Fibroblast of the aortic adventitia (primary cell): ENCODE measurements around the gene LAMA2. TPM values are rescaled to one million over a fixed set of nuclear protein-coding genes. Genes with fewer than 3 reads are reported as not detected.

ENCODE experiments used
- DNase-seq: peaks from one replicate; pipeline ENCODE4 v3.0.0-alpha.2; 2010; ENCODE audit warnings: low read depth
- H3K4me3 ChIP-seq: 2 replicates; pipeline ENCODE4 v1.5.1; 2011; ENCODE audit warnings: low read depth, mild to moderate bottlenecking, control low read depth, low read length, moderate library complexity
- total RNA-seq: library from RNA; depleted of rRNA; stranded (reverse); fragments of >200 nt; gene quantifications from 2 replicates; pipeline ENCODE4 v1.2.3, GENCODE V29; 2012; ENCODE audit warnings: low replicate concordance
- TF ChIP-seq, protein P1 (sequence below): IDR thresholded peaks from 2 replicates; pipeline ENCODE4 v1.5.1; 2011; ENCODE audit warnings: mild to moderate bottlenecking, low read length, control low read depth, inconsistent platforms; ENCODE audit not compliant: insufficient read depth

The LAMA2 gene
- total RNA-seq, 1 donor, result 99.1 TPM

DNA sequence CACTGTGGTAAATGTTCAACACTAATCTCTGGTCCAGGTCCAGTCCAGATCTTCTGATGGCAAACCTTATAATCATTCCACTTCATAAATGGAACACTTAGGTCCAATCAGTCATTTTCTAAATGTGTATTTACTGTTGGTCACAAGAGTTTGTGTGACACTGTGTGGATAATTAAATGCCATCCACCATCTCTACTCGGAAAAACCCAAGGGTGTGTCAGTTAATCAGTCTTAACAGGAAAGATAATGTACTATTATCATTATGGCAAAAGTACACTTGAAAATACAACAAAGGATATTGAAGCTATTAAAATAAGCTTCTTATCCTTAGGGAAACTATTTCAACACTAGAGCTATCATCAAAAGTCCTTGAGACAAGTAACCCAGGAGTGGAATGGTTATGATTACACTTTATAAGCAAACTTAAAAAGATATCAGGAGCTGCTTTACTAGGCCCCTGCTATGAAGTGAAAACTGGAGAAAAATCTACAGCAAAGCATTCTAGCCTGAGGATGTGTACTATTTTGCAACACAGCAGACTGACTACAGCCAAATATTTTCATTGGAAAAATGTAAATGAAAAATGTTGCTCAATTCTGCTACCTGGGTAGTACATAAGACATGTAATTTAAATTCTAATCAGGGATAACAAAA lies 227.9 kb downstream of the LAMA2 start:
- TF ChIP-seq, protein P1, sequence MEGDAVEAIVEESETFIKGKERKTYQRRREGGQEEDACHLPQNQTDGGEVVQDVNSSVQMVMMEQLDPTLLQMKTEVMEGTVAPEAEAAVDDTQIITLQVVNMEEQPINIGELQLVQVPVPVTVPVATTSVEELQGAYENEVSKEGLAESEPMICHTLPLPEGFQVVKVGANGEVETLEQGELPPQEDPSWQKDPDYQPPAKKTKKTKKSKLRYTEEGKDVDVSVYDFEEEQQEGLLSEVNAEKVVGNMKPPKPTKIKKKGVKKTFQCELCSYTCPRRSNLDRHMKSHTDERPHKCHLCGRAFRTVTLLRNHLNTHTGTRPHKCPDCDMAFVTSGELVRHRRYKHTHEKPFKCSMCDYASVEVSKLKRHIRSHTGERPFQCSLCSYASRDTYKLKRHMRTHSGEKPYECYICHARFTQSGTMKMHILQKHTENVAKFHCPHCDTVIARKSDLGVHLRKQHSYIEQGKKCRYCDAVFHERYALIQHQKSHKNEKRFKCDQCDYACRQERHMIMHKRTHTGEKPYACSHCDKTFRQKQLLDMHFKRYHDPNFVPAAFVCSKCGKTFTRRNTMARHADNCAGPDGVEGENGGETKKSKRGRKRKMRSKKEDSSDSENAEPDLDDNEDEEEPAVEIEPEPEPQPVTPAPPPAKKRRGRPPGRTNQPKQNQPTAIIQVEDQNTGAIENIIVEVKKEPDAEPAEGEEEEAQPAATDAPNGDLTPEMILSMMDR, result no peak
- DNase-seq, result peak; percentile 44
- no peak overlapping the region for H3K4me3 ChIP-seq

DNA sequence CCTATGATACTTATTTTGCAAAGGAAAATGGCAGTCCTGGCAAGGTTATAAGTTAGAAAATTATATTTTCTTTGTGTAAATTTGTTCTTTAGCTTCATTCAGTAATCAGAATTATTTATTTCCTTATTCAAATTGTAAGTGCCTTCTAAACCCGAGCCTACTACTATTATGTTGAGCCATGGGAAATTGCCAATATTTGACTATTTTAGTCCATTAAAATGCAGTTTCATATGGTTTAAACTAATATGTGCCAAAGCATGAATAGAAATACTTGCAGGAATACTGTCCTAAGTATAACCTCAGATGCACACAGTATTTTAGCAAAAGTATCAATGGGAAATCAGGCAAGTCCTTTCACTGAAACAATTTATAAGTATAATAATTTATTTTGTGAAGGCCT lies 228.4 kb downstream of the LAMA2 start:
- no peak for DNase-seq
- TF ChIP-seq, protein P1, result no peak
- H3K4me3 ChIP-seq, result no peak overlapping the region

DNA sequence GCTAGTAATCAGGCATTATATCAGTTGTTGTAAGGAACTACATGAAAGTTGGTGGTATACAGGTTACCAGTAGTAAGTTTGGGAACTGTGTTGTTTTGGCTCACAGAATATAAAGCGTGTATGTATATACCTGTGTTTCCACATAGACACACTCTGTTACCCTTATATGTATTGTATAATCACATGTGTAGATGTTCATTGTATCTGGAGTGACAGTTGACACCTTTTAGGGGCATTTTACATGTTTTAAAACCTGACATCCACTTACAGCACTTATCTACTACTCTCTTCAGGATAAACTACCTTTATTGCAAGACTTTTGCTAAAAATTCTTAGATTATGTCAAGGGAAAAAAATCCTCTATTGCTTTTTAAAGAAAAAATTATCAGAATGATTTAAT lies 228.9 kb downstream of the LAMA2 start:
- H3K4me3 ChIP-seq, result no peak overlapping the region
- DNase-seq, result no peak
- TF ChIP-seq, protein P1, result no peak

DNA sequence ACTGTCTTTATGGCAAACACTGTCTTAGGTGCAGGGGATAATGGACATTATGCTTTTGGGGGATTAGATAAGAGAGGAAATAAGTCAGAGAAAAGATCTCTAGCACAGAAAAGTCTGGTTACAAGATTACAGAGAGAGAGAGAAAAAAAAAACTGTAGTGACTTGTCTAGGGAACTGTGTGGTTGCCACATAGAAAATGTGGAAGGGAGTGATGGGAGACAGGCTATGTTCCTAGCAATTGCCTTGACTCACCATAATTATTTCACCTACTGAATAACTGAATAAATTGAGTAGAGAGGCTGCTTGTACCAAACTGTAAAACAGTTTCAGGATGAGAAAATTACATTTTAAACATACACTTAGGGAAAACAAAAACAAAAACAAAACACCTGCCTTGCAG lies 229.7 kb downstream of the LAMA2 start:
- TF ChIP-seq, protein P1, result no peak
- H3K4me3 ChIP-seq, result no peak overlapping the region
- peak; percentile 29 for DNase-seq

DNA sequence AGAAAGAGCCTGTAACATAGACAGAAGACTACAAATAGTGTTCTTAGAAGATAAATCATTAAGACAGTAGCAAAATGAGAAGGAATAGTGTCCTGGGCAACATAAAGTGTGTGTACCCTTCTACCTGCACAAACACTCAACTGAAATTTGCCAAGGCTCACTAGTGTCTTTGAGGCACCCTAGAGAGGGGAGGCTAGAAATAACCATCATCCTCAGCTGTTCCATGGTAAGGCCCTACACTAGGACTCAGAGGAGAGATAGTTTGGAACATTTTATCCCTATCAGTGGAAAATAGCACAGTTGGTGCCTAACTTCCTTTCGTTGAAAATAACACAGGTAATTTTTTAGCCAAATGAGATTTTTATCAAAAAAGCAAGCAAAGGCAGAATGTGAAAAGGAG lies 230.7 kb downstream of the LAMA2 start:
- H3K4me3 ChIP-seq, result no peak overlapping the region
- no peak for DNase-seq
- TF ChIP-seq, protein P1, result no peak

DNA sequence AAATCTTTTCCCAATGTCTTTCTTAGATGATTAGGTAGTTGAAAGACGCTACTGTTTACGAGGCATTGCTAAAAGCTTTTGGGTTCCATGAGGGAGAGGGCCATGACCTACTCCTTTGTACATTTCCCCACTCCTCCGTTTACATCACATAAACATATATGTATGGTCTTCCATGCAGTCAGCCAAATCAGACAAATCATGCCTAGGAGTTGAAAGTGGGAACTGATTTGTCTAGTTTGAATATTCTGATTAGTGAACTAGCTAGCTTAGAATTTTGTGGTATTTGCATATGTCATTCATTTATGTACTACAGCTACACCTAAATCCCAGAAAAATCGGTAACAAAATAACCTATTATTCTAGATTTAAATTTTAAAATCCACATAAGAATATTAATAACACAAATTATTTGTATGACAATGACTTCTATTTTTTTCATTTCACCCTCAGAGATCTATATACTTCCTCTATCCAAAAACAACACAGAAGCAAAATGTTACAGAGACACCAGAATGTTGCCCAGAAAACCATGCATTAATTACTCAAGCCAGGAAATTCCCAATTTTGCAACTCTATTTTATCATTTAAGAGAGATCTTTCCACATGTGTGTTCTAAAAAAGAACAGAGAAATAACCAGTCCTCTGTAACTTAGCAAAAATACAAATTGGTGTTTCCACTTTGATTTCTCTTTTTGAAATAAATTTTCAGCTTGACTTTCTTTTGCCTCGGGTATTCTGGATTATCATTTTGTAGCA lies 231.9 kb downstream of the LAMA2 start:
- peak; percentile 64 for DNase-seq
- TF ChIP-seq, protein P1, result no peak
- no peak overlapping the region for H3K4me3 ChIP-seq
